A204.1 (cell line): Measurements from ENCODE around the gene GSX2.
"Not testable (repeated sequence)": the region's sequence is repeated elsewhere in the genome, so short reads cannot be mapped to it uniquely, and the experiment has no call there.

ENCODE experiments used
- FAIRE-seq: peaks from 2 replicates; lab custom pipeline; 2012; peaks lifted over from hg19 to GRCh38; lab: Jason Lieb, UNC

The GSX2 gene

DNA sequence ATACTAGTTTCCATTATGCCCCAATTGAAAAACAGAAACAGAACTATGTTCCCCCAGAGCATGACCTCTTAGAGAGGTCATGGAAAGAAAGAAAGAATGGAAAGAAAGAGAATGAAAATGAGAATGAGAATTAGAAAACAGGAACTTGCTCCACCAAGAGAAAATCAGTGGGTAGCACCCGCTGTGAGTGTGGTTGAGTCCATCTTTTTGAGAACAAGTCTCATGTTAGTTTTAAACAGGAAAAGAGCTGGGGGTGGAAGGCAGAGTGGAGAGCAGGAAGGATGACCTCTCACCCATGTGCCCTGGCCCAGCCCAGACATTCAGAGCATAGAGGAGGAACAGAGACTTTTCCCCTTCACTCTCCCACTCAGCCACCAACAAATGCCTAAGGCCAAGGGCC is 4.9 kb downstream of the GSX2 start:
- FAIRE-seq = no peak

DNA sequence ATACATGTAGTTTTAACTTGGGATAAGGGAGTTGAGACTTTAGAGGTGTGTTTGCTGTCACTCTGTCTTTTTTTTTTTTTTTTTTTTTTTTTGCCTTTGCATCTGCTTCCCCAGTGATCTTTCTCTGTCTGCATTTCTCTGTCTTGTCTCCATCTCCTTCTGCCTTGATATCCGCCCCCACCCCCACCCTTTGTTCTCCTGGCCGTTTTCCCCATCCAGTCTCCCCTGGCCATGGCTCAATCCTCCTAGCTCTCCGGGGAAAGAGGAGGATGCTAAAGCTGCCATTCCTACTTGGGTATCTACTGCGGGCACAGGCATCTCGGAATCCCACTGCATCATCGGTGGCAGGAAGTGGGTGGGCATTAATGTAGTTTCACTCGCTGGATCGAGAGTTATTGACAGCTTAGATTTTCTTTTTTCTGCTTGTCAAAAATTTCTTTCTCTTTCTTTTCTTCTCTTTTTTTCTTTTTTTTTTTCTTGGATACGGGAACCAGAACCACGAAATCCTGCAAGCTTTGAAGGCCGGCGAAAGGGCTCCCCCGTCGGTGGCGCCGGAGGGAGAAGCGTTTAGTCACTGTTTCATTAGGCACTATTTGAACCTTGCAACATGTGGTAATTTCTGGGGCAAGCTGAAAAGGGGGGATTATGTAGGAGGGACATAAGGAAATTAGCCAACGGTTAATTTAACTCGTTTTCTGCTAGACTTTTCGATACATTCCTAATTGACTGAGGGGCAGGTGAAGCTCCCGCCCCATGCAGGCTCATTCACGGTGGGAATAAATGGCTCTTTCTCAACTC is 8.2 kb downstream of the GSX2 start:
- no peak for FAIRE-seq

DNA sequence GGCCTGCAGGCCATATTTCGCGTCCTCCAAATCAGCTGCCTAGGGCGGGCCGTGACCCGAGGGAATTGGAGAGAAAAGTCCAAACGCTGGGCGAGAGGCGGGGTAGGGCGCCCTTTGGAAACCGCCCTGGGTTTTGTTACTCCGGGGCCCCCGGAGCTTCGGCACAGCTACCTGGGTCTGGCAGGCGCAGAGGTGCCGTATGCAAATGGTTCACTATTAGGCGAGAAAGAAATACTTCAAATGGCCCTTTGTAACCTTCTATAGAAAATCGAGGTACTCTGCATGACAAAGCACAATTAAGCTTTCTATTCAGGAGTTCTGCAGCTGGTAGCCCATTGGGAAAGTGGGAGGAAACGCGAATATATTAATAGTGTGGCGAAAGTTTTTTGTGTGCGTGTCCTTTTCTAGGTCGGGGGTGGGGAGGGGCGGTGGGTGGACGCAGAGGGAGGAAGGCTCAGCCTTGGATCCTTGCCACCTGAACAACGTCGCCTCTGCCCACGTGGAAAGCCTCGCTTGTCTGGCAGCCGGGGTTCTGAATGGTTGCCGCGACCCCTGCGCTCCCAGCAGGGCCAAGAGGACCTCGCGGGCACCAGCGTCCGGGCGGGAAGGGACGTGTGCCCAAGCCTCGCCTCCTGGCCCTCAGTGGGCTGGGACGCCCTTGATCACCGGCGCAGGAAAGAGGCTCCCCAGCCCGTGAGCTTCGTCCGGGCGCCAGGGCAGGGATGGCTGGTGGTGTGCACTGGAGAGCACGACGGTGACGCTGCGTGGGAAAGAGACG is 9.5 kb downstream of the GSX2 start:
- no peak for FAIRE-seq

DNA sequence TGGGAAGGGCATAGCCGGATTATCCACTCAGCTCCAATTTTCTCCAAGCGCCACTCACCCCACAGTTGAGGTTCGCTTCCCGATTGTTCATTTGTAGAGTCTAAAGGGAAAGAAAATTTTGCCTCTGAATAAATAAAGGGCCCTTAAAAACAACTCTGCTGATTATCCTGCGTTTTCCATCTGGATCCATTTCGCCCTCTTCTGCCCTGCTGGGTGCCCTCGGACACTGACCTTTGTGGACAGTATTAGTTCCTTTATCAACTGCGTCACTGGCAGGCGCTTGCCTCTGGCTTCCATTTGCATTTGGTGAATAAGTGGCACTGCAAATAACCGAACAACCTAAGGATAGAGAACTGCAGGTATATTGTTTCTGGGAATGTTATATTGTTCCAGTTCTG is 10.1 kb downstream of the GSX2 start:
- no peak for FAIRE-seq

DNA sequence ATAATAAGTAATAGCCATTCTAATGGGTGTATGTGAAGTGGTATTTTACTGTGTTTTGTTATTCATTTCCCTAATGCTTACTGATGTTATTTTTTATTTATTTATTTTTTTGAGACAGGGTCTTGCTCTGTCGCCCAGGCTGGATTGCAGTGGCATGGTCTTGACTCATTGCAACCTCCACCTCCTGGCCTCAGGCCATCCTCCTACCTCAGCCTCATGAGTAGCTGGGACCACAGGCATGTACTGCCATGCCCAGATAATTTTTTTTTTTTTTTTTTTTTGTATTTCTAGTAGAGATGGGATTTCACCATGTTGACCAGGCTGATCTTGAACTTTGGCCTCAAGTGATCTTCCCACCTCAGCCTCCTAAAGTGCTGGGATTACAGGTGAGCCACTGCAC is 13.2 kb downstream of the GSX2 start:
- FAIRE-seq = not testable (repeated sequence)

DNA sequence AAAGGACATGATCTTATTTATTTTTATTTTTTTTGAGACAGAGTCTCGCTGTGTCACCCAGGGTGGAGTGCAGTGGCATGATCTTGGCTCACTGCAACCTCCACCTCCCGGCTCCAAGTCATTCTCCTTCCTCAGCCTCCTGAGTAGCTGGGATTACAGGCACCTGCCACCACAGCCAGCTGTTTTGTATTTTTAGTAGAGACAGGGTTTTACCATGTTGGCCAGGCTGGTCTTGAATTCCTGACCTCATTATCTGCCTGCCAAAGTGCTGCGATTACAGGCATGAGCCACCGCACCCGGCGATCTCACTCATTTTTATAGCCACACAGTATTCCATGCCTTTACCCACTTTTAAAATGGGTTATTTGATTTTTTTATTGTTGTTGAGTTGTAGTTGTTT is 16.3 kb downstream of the GSX2 start:
- FAIRE-seq = not testable (repeated sequence)

DNA sequence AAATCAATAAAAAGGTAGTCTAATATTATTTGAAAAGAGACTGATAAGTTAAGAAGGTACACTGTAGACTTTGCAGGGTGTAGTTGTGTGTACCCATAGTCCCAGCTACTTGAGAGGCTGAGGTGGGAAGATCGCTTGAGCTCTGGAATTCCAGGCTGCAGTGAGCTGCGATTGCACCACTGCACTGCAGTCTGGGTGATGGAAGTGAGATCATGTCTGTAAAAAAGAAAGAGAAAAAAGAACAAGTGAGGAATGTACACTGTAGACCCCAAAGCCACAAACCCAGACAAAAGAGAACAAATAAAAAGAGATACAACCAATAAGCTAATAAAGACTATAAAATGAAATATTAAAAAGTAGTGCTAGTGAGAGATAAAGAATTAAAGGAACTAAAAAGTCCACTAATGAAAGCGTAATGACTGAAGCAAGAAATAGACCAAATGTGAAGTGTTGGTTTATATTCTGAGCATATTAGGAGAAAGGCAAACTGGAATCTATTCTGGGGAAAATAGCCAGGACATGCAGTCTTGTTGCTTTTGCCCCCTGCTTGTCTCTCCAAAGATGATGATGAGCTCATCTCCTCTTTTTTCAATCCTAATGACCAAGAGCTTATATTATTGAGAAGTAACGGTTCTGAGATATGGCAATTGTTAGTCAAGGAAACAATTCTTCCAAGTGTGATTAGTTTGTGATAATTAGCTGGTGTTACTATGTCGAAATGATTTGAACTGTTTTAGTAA is 19.1 kb downstream of the GSX2 start:
- FAIRE-seq = no peak

DNA sequence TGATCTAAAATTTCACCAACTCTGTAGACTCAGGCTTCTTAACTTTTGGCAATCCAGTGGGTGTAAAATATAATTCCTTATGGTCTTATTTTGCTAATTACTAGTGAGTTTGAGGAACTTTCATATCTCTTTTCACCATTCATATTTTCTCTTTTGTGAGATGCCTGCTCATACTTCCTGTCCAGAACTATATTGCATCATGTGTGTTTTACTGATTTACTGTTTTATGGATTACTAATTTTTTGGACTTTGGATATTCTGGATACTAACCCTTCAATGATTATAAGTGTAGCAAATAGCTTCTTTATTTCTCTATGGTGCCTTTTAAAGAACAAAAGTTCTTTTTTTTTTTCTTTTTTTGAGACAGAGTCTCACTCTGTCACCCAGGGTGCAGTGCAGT is 20.6 kb downstream of the GSX2 start:
- no peak for FAIRE-seq

DNA sequence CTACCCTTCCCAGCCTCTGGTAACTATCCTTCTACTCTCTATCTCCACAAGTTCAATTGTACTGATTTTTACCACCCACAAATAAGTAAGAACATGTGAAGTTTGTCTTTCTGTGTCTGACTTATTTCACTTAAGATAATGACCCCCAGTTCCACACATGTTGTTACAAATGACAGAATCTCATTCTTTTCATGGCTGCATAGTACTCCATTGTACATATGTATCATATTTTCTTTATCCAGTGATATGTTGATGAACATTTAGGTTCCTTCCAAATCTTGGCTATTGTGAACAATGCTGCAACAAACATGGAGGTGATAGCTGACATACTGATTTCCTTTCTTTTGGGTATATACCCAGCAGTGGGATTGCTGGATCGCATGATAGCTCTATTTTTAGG is 27.7 kb downstream of the GSX2 start:
- no peak for FAIRE-seq

DNA sequence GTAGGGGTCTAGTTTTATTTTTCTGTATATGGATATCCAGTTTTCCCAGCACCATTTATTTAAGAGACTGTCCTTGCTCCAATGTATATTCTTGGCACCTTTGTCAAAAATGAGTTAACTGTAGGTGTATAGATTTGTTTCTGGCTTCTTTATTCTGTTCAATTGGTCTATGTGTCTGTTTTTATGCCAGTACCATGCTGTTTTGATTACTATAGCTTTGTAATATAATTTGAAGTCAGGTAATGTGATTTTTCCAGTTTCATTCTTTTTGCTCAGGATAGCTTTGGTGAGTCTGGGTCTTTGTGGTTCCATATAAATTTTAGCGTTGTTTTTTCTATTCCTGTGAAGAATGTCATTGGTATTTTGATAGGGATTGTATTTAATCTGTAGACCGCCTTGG is 28.7 kb downstream of the GSX2 start:
- not testable (repeated sequence) for FAIRE-seq

DNA sequence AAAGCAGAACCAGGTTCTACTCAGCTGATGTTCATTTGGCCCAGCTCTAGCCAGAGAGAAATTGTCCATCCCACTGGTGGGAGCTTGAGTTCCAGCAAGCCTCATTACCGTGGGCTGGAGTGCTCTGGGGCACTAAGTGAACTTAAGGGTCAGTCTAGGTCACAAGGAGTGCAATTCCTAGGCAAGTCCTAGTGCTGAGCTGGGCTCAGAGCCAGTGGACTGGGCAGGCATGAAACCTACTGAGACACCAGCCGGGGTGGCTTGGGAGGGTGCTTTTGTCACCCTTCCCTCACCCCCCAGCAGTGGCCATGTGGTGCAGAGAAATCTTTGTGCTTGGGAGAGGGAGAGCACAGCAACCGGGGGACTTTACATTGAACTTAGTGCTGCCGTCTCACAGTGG is 39.4 kb downstream of the GSX2 start:
- FAIRE-seq = no peak

DNA sequence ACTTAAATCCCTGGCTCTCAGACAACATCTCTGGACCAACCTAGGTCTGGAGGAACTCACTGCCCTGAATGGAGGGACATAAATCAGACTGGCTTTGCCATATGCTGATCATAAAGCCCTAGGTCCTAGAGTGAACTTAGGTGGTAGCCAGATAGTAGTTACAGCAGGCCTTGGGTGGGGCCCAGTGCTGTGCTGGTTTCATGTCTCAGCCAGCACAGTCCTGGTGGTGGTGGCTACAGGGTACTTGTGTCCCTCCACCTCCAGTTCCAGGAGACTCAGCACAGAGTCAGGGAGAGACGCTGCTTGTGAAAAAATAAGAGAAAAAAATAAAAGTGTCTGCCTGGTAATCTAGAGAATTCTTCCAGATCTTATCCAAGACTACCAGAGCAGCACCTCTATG is 40.3 kb downstream of the GSX2 start:
- no peak for FAIRE-seq

DNA sequence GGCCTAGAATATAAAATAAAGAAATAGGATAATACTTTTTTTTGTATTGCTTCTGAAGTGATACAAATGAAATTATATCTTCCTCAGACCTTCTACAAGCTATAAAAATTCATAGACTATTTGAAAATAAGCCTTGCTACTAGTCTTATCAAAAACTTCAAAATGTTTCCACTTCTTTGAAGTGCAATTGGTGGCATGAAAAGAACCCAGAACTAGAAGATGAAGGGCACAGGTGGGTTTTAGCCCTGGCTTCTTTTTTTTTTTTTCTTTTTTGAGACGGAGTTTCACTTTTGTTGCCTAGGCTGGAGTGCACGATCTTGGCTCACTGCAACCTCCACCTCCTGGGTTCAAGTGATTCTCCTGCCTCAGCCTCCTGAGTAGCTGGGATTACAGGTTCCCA is 44.2 kb downstream of the GSX2 start:
- no peak for FAIRE-seq

DNA sequence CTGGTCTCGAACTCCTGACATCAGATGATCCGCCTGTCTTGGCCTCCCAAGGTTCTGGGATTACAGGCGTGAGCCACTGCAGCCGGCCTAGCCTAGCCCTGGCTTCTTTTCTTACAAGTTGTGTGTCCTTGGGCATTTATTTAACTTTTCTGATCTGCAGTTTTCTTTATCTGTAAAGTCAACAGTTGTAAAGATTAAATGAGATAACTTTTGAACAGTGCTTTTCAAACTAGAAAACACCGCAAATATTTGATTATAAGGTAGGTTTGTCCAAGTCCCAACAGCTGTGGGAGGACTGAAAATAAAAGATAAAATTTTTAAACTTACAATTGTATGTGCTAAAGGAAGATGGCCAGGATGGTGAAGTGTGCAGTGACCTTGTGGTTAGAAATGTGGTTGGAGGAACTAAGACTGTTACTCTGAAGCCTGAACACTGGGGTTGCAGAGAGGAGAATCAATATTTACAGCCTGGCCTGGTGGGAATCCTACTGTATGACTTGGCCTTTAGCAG is 44.8 kb downstream of the GSX2 start:
- no peak for FAIRE-seq

DNA sequence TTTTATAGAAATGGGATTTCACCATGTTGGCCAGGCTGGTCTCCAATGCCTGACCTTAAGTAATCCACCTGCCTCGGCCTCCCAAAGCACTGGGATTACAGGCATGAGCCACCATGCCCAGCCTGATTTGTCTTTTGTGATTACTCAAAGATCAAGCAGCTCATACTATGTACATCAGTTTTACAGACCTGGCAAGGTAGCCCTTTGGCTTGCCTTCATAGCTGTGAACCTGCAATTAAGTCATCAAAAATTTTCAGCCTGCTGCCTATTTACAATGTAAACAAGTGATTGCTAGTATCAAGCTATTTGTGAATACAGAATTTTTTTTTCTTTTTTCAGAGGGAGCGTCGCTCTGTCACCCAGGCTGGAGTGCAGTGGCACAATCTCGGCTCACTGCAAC is 46.2 kb downstream of the GSX2 start:
- FAIRE-seq = no peak

DNA sequence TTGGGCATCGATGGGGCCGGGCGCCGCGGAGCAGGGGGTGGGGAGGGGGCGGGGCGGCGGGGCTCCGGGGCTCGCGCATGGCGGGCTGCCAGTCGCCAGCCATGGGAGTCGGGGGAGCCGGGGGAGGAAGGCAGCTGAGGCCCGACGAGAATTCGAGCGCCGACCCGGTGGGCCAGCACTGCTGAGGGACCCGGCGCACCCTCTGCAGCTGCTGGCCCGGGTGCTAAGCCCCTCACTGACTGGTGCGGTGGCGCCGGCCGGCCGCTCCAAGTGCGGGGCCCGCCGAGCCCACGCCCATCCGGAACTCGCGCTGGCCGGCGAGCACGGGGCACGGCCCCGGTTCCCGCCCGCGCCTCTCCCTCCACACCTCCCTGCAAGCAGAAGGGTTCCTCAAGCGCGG is 49.4 kb downstream of the GSX2 start:
- FAIRE-seq = no peak
